ENCODE results near the gene TIMP2. TPM values are rescaled to one million over a fixed set of nuclear protein-coding genes. Genes with fewer than 3 reads are reported as not detected.

The TIMP2 gene
- total RNA-seq, 2 experiments from 2014 or later = 0.54 TPM; not detected in 1

DNA sequence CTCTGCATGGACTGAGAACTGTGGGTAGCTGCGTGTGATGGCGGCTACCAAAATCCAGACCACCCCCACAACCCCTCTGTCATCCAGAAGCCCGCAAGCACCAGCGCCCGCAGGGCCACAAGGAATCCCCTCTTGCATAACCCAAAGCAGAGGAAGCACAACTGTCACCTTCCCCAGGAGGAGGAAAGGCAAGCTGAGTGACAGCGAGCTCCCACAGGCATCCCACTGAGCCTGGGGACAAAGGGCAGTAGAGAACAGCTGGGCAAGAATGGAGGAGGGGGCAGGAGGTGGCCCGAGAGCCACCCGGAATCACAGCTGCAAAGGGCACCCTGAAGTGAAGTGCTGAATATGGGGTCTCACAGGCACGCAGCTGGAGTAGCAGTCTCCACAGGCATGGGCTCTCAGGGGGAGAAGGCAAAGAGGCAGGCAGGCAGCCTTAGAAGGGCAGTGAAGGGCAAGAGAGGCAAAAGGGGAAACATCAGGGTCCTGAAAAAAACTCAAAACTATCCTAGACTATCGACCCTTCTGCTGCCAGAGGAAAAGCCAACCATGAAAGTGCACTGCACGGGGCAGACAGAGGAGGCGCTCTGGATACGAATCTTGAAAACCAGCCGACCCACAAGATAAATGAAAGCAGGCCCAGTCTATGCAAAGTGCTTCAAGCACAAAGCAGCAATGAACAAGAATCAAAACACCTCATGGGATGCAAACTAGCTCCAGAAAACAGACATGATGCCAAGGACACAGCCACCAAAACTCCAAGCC is 101.7 kb downstream of the TIMP2 start:
- H3K4me2 ChIP-seq (ENCODE audit: low read length) = no peak overlapping the region
- no peak overlapping the region for H3K27ac ChIP-seq (ENCODE audit: low read depth, low read length, poor library complexity, severe bottlenecking)
- 0 out of 2 replicates have a peak, but pooled peaks cover 3% of the 10 kb centered on the region for H4K20me1 ChIP-seq (ENCODE audit: insufficient read depth, low read length)
- no TSS peak for BruUV-seq (replicated peaks)
- H3K9me2 ChIP-seq (ENCODE audit: insufficient read depth, low read length) = no peaks in the 10 kb centered on the region
- DNase-seq (ENCODE audit: low spot score) = no peak
- H3K4me3 ChIP-seq (ENCODE audit: low read depth, low read length, poor library complexity, severe bottlenecking) = no peak overlapping the region
- ChIA-PET POLR2A (interaction anchor here (0.8 kb wide), 1 partner anchor 8 kb away, joined by 3 read pairs; no protein-coding TSS in a partner anchor), CTCF (ENCODE audit: unreplicated experiment) (no interaction called here)
- no peaks in the 10 kb centered on the region for H3K79me2 ChIP-seq (ENCODE audit: insufficient read depth, low read depth, low read length)
- peaks cover 95% of the 10 kb centered on the region for H3K36me3 ChIP-seq (ENCODE audit: insufficient read depth, low read length)
- H3K9me3 ChIP-seq (ENCODE audit: low read length) = no peaks in the 10 kb centered on the region
- intact Hi-C loops (cut with micrococcal nuclease; ENCODE audit: unreplicated experiment) = no loop called here
- H2AFZ ChIP-seq (ENCODE audit: low read length) = no peak overlapping the region
- TF ChIP-seq, protein P1, sequence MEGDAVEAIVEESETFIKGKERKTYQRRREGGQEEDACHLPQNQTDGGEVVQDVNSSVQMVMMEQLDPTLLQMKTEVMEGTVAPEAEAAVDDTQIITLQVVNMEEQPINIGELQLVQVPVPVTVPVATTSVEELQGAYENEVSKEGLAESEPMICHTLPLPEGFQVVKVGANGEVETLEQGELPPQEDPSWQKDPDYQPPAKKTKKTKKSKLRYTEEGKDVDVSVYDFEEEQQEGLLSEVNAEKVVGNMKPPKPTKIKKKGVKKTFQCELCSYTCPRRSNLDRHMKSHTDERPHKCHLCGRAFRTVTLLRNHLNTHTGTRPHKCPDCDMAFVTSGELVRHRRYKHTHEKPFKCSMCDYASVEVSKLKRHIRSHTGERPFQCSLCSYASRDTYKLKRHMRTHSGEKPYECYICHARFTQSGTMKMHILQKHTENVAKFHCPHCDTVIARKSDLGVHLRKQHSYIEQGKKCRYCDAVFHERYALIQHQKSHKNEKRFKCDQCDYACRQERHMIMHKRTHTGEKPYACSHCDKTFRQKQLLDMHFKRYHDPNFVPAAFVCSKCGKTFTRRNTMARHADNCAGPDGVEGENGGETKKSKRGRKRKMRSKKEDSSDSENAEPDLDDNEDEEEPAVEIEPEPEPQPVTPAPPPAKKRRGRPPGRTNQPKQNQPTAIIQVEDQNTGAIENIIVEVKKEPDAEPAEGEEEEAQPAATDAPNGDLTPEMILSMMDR (conservative IDR thresholded peaks at IDR 0.05; ENCODE audit: low read length) = peak; percentile 69
- no peak for TF ChIP-seq EZH2phosphoT487 (IDR thresholded peaks at IDR 0.05; ENCODE audit: borderline replicate concordance, low read depth, low read length)
- no peaks in the 10 kb centered on the region for H3K4me1 ChIP-seq (ENCODE audit: insufficient read depth, low read length, poor library complexity, severe bottlenecking)

- H3K79me2 ChIP-seq (ENCODE audit: insufficient read depth, low read depth, low read length) = no peaks in the 10 kb centered on the region
- H3K27ac ChIP-seq (ENCODE audit: low read depth, low read length, poor library complexity, severe bottlenecking) = no peak overlapping the region
- ChIA-PET POLR2A (interaction anchor here (0.7 to 1.0 kb wide), 2 partner anchors 9 to 112 kb away, joined by 4 read pairs; no protein-coding TSS in a partner anchor), CTCF (ENCODE audit: unreplicated experiment) (no interaction called here)
- H3K4me2 ChIP-seq (ENCODE audit: low read length) = no peak overlapping the region
- DNase-seq (ENCODE audit: low spot score) = no peak
- H4K20me1 ChIP-seq (ENCODE audit: insufficient read depth, low read length) = 0 out of 2 replicates have a peak, but pooled peaks cover 3% of the 10 kb centered on the region
- peaks cover 95% of the 10 kb centered on the region for H3K36me3 ChIP-seq (ENCODE audit: insufficient read depth, low read length)
- no peaks in the 10 kb centered on the region for H3K9me2 ChIP-seq (ENCODE audit: insufficient read depth, low read length)
- intact Hi-C loops (cut with micrococcal nuclease; ENCODE audit: unreplicated experiment) = no loop called here
- no peak for TF ChIP-seq EZH2phosphoT487 (IDR thresholded peaks at IDR 0.05; ENCODE audit: borderline replicate concordance, low read depth, low read length)
- TF ChIP-seq, protein P1 (conservative IDR thresholded peaks at IDR 0.05; ENCODE audit: low read length) = no peak
- no peak overlapping the region for H2AFZ ChIP-seq (ENCODE audit: low read length)
- no peak overlapping the region for H3K4me3 ChIP-seq (ENCODE audit: low read depth, low read length, poor library complexity, severe bottlenecking)
- no peaks in the 10 kb centered on the region for H3K9me3 ChIP-seq (ENCODE audit: low read length)
- no TSS peak for BruUV-seq (replicated peaks)
- no peaks in the 10 kb centered on the region for H3K4me1 ChIP-seq (ENCODE audit: insufficient read depth, low read length, poor library complexity, severe bottlenecking)
Measured at GRCh38 chr17:78822552-78822951, 102.6 kb downstream of the TIMP2 start.

GRCh38 chr17:78821961-78822360 is 103.2 kb downstream of the TIMP2 start:
- ChIA-PET POLR2A (interaction anchor here (0.7 to 1.0 kb wide), 2 partner anchors 10 to 111 kb away, joined by 4 read pairs; no protein-coding TSS in a partner anchor), CTCF (ENCODE audit: unreplicated experiment) (no interaction called here)
- DNase-seq (ENCODE audit: low spot score) = no peak
- Histone ChIP-seq H3K27ac (ENCODE audit: low read depth, low read length, poor library complexity, severe bottlenecking) (no peak overlapping the region), H3K9me2 (ENCODE audit: insufficient read depth, low read length) (no peaks in the 10 kb centered on the region), H3K36me3 (ENCODE audit: insufficient read depth, low read length) (peaks cover 96% of the 10 kb centered on the region), H3K4me3 (ENCODE audit: low read depth, low read length, poor library complexity, severe bottlenecking) (no peak overlapping the region), H4K20me1 (ENCODE audit: insufficient read depth, low read length) (0 out of 2 replicates have a peak, but pooled peaks cover 3% of the 10 kb centered on the region), H3K4me1 (ENCODE audit: insufficient read depth, low read length, poor library complexity, severe bottlenecking) (no peaks in the 10 kb centered on the region), H3K9me3 (ENCODE audit: low read length) (no peaks in the 10 kb centered on the region), H3K4me2 (ENCODE audit: low read length) (no peak overlapping the region), H3K79me2 (ENCODE audit: insufficient read depth, low read depth, low read length) (no peaks in the 10 kb centered on the region), H2AFZ (ENCODE audit: low read length) (no peak overlapping the region)
- TF ChIP-seq EZH2phosphoT487 (IDR thresholded peaks at IDR 0.05; ENCODE audit: borderline replicate concordance, low read depth, low read length) = no peak
- TF ChIP-seq, protein P1 (conservative IDR thresholded peaks at IDR 0.05; ENCODE audit: low read length) = no peak
- intact Hi-C loops (cut with micrococcal nuclease; ENCODE audit: unreplicated experiment) = no loop called here
- no TSS peak for BruUV-seq (replicated peaks)

Measured in OCI-LY7 (cell line).